OCI-LY1 (cell line): Measurements from ENCODE around the gene FBXW2.

Experiments used
- EZH2 ChIP-seq: fragments of 200-600 bp; sonication (generic), shearing (Covaris generic); IDR thresholded peaks from 2 replicates; pipeline ENCODE4 v1.8.0; 2017; ENCODE audit warnings: borderline replicate concordance, mixed run types, mild to moderate bottlenecking, antibody characterized with exemption, low read length, moderate library complexity, mixed read lengths
- TF ChIP-seq, protein P1 (sequence below): fragments of 200-600 bp; sonication (generic), shearing (Covaris generic); IDR thresholded peaks from 2 replicates; pipeline ENCODE4 v1.5.1; 2017; ENCODE audit warnings: mild to moderate bottlenecking, antibody characterized with exemption, low read length, moderate library complexity, mixed read lengths

DNA sequence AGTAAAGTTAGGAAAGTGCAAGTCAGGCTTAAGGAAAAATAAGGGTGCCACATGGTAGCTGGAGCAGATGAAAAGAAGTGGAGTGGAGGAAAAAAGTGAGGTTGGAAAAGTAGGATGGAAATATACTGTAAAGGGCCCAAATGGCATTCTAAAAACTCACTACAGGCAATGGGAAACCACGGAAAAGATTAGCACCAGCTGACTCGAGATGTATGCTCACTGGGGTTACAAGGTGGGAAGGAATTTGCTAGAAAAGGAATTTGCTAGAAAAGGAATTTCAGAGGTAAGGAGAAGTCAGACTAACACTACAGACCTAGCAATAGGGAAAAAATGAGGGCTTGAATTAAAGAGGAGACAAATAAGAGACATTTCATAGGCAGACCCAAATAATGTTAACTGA lies 45.9 kb upstream of the FBXW2 start:
- TF ChIP-seq, protein P1, sequence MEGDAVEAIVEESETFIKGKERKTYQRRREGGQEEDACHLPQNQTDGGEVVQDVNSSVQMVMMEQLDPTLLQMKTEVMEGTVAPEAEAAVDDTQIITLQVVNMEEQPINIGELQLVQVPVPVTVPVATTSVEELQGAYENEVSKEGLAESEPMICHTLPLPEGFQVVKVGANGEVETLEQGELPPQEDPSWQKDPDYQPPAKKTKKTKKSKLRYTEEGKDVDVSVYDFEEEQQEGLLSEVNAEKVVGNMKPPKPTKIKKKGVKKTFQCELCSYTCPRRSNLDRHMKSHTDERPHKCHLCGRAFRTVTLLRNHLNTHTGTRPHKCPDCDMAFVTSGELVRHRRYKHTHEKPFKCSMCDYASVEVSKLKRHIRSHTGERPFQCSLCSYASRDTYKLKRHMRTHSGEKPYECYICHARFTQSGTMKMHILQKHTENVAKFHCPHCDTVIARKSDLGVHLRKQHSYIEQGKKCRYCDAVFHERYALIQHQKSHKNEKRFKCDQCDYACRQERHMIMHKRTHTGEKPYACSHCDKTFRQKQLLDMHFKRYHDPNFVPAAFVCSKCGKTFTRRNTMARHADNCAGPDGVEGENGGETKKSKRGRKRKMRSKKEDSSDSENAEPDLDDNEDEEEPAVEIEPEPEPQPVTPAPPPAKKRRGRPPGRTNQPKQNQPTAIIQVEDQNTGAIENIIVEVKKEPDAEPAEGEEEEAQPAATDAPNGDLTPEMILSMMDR, result no peak
- no peak for TF ChIP-seq EZH2
